Lower lobe of right lung (tissue), 2 donors: ENCODE data around the gene AGAP2. TPM values are rescaled to one million over a fixed set of nuclear protein-coding genes. Genes with fewer than 3 reads are reported as not detected.

Source experiments
- ATAC-seq, 2 donors: fragments of 200-7000 bp; cut with Tn5 transposase; one replicate each; pipeline ENCODE4 v1.9.1; 2020 to 2022; ENCODE audit warnings: mild to moderate bottlenecking in 2 of 2, moderate library complexity in 2 of 2
- DNase-seq: peaks from one replicate; pipeline ENCODE4 v3.0.0-alpha.2; 2020
- H3K27ac ChIP-seq: fragments of 200-600 bp; one replicate; pipeline ENCODE4 v1.8.0; 2022
- H3K27me3 ChIP-seq: fragments of 200-600 bp; one replicate; pipeline ENCODE4 v1.8.0; 2022; ENCODE audit warnings: low read depth
- H3K36me3 ChIP-seq: fragments of 200-600 bp; one replicate; pipeline ENCODE4 v1.8.0; 2022; ENCODE audit warnings: mild to moderate bottlenecking
- H3K4me1 ChIP-seq: fragments of 200-600 bp; one replicate; pipeline ENCODE4 v1.8.0; 2022
- H3K4me3 ChIP-seq: fragments of 200-600 bp; one replicate; pipeline ENCODE4 v1.8.0; 2022; ENCODE audit warnings: mild to moderate bottlenecking
- H3K9me3 ChIP-seq: fragments of 200-600 bp; one replicate; pipeline ENCODE4 v1.8.0; 2022
- CTCF ChIP-seq: fragments of 200-600 bp; IDR thresholded peaks from one replicate; pipeline ENCODE4 v1.8.0; 2022; ENCODE audit warnings: antibody characterized with exemption, mild to moderate bottlenecking
- intact Hi-C: fragments of 100-400 bp; cut with DNase I; formaldehyde crosslinking; loops from one replicate; pipeline ENCODE4 v1.11.0; 2022
- total RNA-seq: library from RNA; stranded (reverse); fragmentation: NEBNext Ultra II Directional; extraction: Animal tissue kit (Norgen Biotek cat#: 25700); gene quantifications from one replicate; pipeline ENCODE4 v1.2.1, GENCODE V29; 2021
- donor health status: DM: no; HTN: yes; CAD: no; lungs with severe emphysema.

AGAP2 gene
- total RNA-seq, 1 donor from 2014 or later, result 5.7 TPM

GRCh38 chr12:57732270-57732669, 6.3 kb downstream of the AGAP2 start:
- H3K27me3 ChIP-seq, result peaks cover 44% of the 10 kb centered on the region
- ATAC-seq (no peak), DNase-seq (no peak)
- no peak overlapping the region for H3K27ac ChIP-seq
- peaks cover 18% of the 10 kb centered on the region for H3K4me1 ChIP-seq
- H3K36me3 ChIP-seq, result peaks cover 9% of the 10 kb centered on the region
- TF ChIP-seq CTCF, result no peak
- H3K9me3 ChIP-seq, result no peaks in the 10 kb centered on the region
- intact Hi-C loops, result no loop called here
- no peak overlapping the region for H3K4me3 ChIP-seq

- TF ChIP-seq CTCF, result no peak
- Histone ChIP-seq H3K4me1 (peaks cover 12% of the 10 kb centered on the region), H3K36me3 (peaks cover 9% of the 10 kb centered on the region), H3K27me3 (peaks cover 37% of the 10 kb centered on the region), H3K9me3 (no peaks in the 10 kb centered on the region), H3K27ac (no peak overlapping the region), H3K4me3 (no peak overlapping the region)
- intact Hi-C loops, result no loop called here
- DNase-seq, result no peak
- ATAC-seq, result no peak
These were observed 7.0 kb downstream of the AGAP2 start for GRCh38 chr12:57731411-57732080.

- peaks cover 9% of the 10 kb centered on the region for H3K36me3 ChIP-seq
- no peak overlapping the region for H3K4me3 ChIP-seq
- intact Hi-C loops, result no loop called here
- DNase-seq (no peak), ATAC-seq (no peak)
- H3K27ac ChIP-seq, result no peak overlapping the region
- peaks cover 28% of the 10 kb centered on the region for H3K27me3 ChIP-seq
- H3K9me3 ChIP-seq, result no peaks in the 10 kb centered on the region
- peaks cover 9% of the 10 kb centered on the region for H3K4me1 ChIP-seq
- TF ChIP-seq CTCF, result no peak
These were observed 8.0 kb downstream of the AGAP2 start for GRCh38 chr12:57730336-57731067.

- no peak for ATAC-seq
- peaks cover 20% of the 10 kb centered on the region for H3K27me3 ChIP-seq
- DNase-seq, result no peak
These were observed 9.2 kb downstream of the AGAP2 start for GRCh38 chr12:57729321-57729844.

More at GRCh38 chr12:57729321-57729844, 9.2 kb downstream of the AGAP2 start:
- intact Hi-C loops, result no loop called here
- Histone ChIP-seq H3K4me3 (no peak overlapping the region), H3K27ac (no peak overlapping the region), H3K9me3 (no peaks in the 10 kb centered on the region), H3K36me3 (peaks cover 9% of the 10 kb centered on the region), H3K4me1 (peaks cover 8% of the 10 kb centered on the region)
- TF ChIP-seq CTCF, result no peak
